Measurements from ENCODE around the gene TNIP2.
A peak's percentile ranks its signal among the peaks of the same experiment; 100 is the strongest.

TNIP2 gene

GRCh38 chr4:2797545-2798305 lies 41.6 kb upstream of the TNIP2 start:
- peak; percentile 61 for DNase-seq
- Histone ChIP-seq H3K4me1 (peaks cover 60% of the 10 kb centered on the region), H3K4me3 (ENCODE audit: low read depth, low read length) (no peak overlapping the region), H3K27me3 (no peaks in the 10 kb centered on the region), H3K36me3 (no peaks in the 10 kb centered on the region), H3K9me3 (no peaks in the 10 kb centered on the region)
- 0 out of 2 replicates have a peak, but pooled peaks have one; percentile 5 for TF ChIP-seq CTCF (IDR thresholded peaks at IDR 0.05; ENCODE audit: low read depth, low read length)

- no peak for TF ChIP-seq CTCF (IDR thresholded peaks at IDR 0.05; ENCODE audit: low read depth, low read length)
- peak; percentile 8 for DNase-seq
- Histone ChIP-seq H3K4me3 (ENCODE audit: low read depth, low read length) (no peak overlapping the region), H3K9me3 (no peaks in the 10 kb centered on the region), H3K36me3 (no peaks in the 10 kb centered on the region), H3K27me3 (no peaks in the 10 kb centered on the region), H3K4me1 (peaks cover 60% of the 10 kb centered on the region)
Observed at GRCh38 chr4:2796849-2797544, 40.9 kb upstream of the TNIP2 start.

GRCh38 chr4:2795893-2796848 lies 40.0 kb upstream of the TNIP2 start:
- DNase-seq: peak; percentile 58
- Histone ChIP-seq H3K36me3 (no peaks in the 10 kb centered on the region), H3K4me3 (ENCODE audit: low read depth, low read length) (no peak overlapping the region), H3K4me1 (peaks cover 57% of the 10 kb centered on the region), H3K27me3 (no peaks in the 10 kb centered on the region), H3K9me3 (no peaks in the 10 kb centered on the region)
- no peak for TF ChIP-seq CTCF (IDR thresholded peaks at IDR 0.05; ENCODE audit: low read depth, low read length)

- DNase-seq: peak; percentile 12
- H3K9me3 ChIP-seq: no peaks in the 10 kb centered on the region
- H3K4me1 ChIP-seq: peaks cover 50% of the 10 kb centered on the region
- H3K27me3 ChIP-seq: no peaks in the 10 kb centered on the region
- no peaks in the 10 kb centered on the region for H3K36me3 ChIP-seq
- TF ChIP-seq CTCF (IDR thresholded peaks at IDR 0.05; ENCODE audit: low read depth, low read length): no peak
- no peak overlapping the region for H3K4me3 ChIP-seq (ENCODE audit: low read depth, low read length)
Observed at GRCh38 chr4:2795300-2795892, 39.3 kb upstream of the TNIP2 start.

- H3K9me3 ChIP-seq: no peaks in the 10 kb centered on the region
- peak; percentile 83 for DNase-seq
- no peaks in the 10 kb centered on the region for H3K27me3 ChIP-seq
- no peaks in the 10 kb centered on the region for H3K36me3 ChIP-seq
- H3K4me3 ChIP-seq (ENCODE audit: low read depth, low read length): no peak overlapping the region; the same call in 1 of the 2 replicates
- peaks cover 44% of the 10 kb centered on the region for H3K4me1 ChIP-seq
- TF ChIP-seq CTCF (IDR thresholded peaks at IDR 0.05; ENCODE audit: low read depth, low read length): no peak
Observed at GRCh38 chr4:2794486-2795299, 38.6 kb upstream of the TNIP2 start.

Measured in BE2C (cell line).